ENCODE results near the gene AAMP. TPM values are rescaled to one million over a fixed set of nuclear protein-coding genes. Genes with fewer than 3 reads are reported as not detected.
"Not testable (repeated sequence)": the region's sequence is repeated elsewhere in the genome, so short reads cannot be mapped to it uniquely, and the experiment has no call there.

Gene AAMP
- total and polyA plus RNA-seq, 2 experiments from 2014 or later: 140 to 179 TPM

DNA sequence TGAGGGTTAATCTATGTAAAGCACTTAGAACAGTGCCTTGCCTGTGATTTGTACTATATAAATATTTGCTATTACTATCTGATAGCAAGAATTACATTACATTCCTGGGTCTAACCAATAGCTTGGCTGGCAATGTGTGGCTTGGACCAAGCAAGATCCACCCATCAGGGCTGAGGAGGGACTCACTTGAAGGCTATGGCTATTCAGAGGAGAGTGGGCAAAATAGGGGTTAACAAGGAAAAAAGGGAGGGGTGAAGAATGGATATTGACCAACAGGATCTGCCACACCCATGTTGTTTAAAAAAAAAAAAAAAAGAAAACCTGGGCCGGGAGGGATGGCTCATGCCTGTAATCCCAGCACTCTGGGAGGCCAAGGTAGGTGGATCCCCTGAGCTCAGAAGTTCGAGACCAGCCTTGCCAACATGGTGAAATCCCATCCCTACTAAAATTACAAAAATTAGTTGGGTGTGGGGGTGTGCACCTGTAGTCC is 42.4 kb upstream of the AAMP start:
- TF ChIP-seq EZH2phosphoT487 (IDR thresholded peaks at IDR 0.05; ENCODE audit: low read depth, severe bottlenecking, unreplicated experiment): no peak
- no peak for TF ChIP-seq EZH2 (IDR thresholded peaks at IDR 0.05; ENCODE audit: borderline replicate concordance)
- TF ChIP-seq, protein P1, sequence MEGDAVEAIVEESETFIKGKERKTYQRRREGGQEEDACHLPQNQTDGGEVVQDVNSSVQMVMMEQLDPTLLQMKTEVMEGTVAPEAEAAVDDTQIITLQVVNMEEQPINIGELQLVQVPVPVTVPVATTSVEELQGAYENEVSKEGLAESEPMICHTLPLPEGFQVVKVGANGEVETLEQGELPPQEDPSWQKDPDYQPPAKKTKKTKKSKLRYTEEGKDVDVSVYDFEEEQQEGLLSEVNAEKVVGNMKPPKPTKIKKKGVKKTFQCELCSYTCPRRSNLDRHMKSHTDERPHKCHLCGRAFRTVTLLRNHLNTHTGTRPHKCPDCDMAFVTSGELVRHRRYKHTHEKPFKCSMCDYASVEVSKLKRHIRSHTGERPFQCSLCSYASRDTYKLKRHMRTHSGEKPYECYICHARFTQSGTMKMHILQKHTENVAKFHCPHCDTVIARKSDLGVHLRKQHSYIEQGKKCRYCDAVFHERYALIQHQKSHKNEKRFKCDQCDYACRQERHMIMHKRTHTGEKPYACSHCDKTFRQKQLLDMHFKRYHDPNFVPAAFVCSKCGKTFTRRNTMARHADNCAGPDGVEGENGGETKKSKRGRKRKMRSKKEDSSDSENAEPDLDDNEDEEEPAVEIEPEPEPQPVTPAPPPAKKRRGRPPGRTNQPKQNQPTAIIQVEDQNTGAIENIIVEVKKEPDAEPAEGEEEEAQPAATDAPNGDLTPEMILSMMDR (IDR thresholded peaks at IDR 0.05; ENCODE audit: poor library complexity): no peak
- WGBS (ENCODE audit: low lambda C conversion rate, missing lambda C conversion rate): 36% methylated on average over 2 of the region's 2 CpGs
- H3K4me3 ChIP-seq: no peak overlapping the region
- no peaks in the 10 kb centered on the region for H3K9me2 ChIP-seq (replicated peaks; ENCODE audit: insufficient read depth)
- peak; percentile 82 for DNase-seq (ENCODE audit: low spot score)
- no peaks in the 10 kb centered on the region for H4K20me1 ChIP-seq (ENCODE audit: insufficient read depth, poor library complexity, severe bottlenecking)
- no peaks in the 10 kb centered on the region for H3K27me3 ChIP-seq
- H3K27ac ChIP-seq: peak overlapping the region; percentile 96
- H2AFZ ChIP-seq: no peak overlapping the region
- H3K36me3 ChIP-seq (replicated peaks; ENCODE audit: insufficient read depth, low read depth): no peaks in the 10 kb centered on the region
- H3K4me2 ChIP-seq: peak overlapping the region; percentile 64
- no peaks in the 10 kb centered on the region for H3K79me2 ChIP-seq
- peaks cover 33% of the 10 kb centered on the region for H3K4me1 ChIP-seq (ENCODE audit: insufficient read depth)
- H3K9me3 ChIP-seq (ENCODE audit: low read depth): no peaks in the 10 kb centered on the region

DNA sequence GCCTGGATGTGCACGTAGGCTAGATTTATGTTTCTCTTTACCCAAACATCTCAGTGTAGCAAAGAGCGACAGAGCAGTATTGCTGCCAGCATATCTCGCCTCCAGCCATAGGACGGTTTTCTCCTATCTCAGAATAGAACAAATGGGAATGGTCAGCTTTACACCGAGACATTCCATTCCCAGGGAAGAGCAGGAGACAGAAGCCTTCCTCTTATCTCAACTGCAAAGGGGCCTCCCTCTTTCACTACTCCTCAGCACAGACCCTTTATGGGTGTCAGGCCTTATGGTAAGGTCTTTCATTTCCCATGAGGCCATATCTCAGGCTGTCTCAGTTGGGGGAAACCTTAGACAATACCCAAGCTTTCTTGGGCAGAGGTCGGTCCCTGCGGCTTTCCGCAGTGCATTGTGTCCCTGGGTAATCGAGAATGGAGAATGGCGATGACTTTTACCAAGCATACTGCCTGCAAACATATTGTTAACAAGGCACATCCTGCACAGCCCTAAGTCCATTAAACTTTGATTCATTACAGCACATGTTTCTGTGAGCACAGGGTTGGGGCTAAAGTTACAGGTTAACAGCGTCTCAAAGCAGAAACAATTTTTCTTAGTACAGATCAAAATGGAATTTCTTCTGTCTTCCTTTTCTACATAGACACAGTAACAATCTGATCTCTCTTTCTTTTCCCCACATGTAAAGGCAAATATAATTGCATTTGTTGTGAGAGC is 41.8 kb upstream of the AAMP start:
- H2AFZ ChIP-seq; H3K27me3 ChIP-seq; H3K9me3 ChIP-seq (ENCODE audit: low read depth); H4K20me1 ChIP-seq (ENCODE audit: insufficient read depth, poor library complexity, severe bottlenecking); H3K9me2 ChIP-seq (replicated peaks; ENCODE audit: insufficient read depth); H3K4me3 ChIP-seq; H3K36me3 ChIP-seq (replicated peaks; ENCODE audit: insufficient read depth, low read depth); H3K79me2 ChIP-seq: not testable (repeated sequence)
- DNase-seq (ENCODE audit: low spot score): peak; percentile 46
- Histone ChIP-seq H3K4me1 (ENCODE audit: insufficient read depth) (peaks cover 29% of the 10 kb centered on the region), H3K4me2 (peak overlapping the region; percentile 64), H3K27ac (peak overlapping the region; percentile 96)
- WGBS (ENCODE audit: low lambda C conversion rate, missing lambda C conversion rate): 14% methylated on average over 11 of the region's 11 CpGs

DNA sequence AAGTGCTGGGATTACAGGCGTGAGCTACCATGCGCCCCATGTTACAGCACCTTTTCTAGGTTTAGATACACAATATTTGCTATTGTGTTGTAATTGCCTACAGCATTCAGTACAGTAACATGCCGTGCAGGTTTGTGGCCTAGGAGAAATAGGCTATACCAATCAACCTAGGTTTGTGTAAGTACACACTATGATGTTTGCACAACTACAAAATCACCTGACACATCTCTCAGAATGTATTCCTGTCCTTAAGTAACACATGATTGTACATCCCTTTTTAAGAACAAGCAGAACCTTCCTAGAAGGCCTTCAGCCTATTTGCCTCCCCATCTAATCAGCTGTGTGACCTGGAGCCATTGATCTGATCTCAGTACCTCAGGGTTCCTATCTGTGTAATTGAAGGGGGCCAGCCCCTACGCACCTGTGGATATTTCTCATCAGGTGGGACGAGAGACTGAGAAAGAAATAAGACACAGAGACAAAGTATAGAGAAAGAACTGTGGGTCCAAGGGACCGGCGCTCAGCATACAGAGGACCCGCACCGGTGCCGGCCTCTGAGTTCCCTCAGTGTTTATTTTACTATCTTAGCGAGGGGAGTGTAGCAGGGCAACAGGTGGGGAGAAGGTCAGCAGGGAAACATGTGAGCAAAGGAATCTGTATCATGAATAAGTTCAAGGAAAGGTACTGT is 41.1 kb upstream of the AAMP start:
- peak overlapping the region; percentile 64 for H3K4me2 ChIP-seq
- H3K27ac ChIP-seq: peak overlapping the region; percentile 96
- no peaks in the 10 kb centered on the region for H4K20me1 ChIP-seq (ENCODE audit: insufficient read depth, poor library complexity, severe bottlenecking)
- H3K4me1 ChIP-seq (ENCODE audit: insufficient read depth): peaks cover 25% of the 10 kb centered on the region
- H3K79me2 ChIP-seq: no peaks in the 10 kb centered on the region
- no peak for DNase-seq (ENCODE audit: low spot score)
- no peaks in the 10 kb centered on the region for H3K36me3 ChIP-seq (replicated peaks; ENCODE audit: insufficient read depth, low read depth)
- TF ChIP-seq EZH2phosphoT487 (IDR thresholded peaks at IDR 0.05; ENCODE audit: low read depth, severe bottlenecking, unreplicated experiment) (no peak), EZH2 (IDR thresholded peaks at IDR 0.05; ENCODE audit: borderline replicate concordance) (no peak)
- TF ChIP-seq, protein P1 (IDR thresholded peaks at IDR 0.05; ENCODE audit: poor library complexity): no peak
- H3K9me3 ChIP-seq (ENCODE audit: low read depth): no peaks in the 10 kb centered on the region
- no peak overlapping the region for H2AFZ ChIP-seq
- no peaks in the 10 kb centered on the region for H3K9me2 ChIP-seq (replicated peaks; ENCODE audit: insufficient read depth)
- 42% methylated on average over 11 of the region's 11 CpGs for WGBS (ENCODE audit: low lambda C conversion rate, missing lambda C conversion rate)
- no peaks in the 10 kb centered on the region for H3K27me3 ChIP-seq
- no peak overlapping the region for H3K4me3 ChIP-seq

DNA sequence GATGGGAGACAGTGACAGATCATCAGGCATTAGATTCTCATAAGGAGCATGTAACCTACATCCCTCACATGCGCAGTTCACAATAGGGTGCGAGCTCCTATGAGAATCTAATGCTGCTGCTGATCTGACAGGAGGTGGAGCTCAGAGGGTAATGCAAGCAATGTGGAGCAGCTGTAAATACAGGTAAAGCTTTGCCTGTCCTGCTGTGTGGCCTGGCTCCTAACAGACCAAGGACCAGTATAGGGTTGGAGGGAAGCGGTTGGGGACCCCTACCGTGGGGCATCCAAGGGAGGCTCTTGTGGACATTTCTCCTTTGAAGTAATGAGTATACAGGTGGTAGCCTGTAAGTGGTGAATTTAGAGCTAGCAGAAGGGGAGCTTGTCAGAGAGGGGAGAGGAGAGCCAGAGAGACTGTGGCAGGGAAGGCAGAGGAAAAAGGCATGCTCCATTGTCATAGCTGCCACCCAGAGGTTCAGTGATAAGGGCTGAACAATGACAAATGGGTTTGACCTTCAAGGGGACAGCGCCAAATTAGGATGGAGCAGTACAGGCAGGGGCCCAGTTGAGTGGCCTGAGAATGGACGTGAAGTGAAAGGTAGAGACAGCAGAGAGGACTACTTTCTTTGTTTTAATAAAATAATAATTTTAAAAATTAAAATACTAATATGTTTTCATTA is 37.6 kb upstream of the AAMP start:
- Histone ChIP-seq H3K36me3 (replicated peaks; ENCODE audit: insufficient read depth, low read depth) (no peaks in the 10 kb centered on the region), H2AFZ (no peak overlapping the region), H3K79me2 (no peaks in the 10 kb centered on the region), H3K27me3 (no peaks in the 10 kb centered on the region), H4K20me1 (ENCODE audit: insufficient read depth, poor library complexity, severe bottlenecking) (no peaks in the 10 kb centered on the region), H3K27ac (no peak overlapping the region), H3K4me2 (no peak overlapping the region), H3K4me1 (ENCODE audit: insufficient read depth) (peaks cover 23% of the 10 kb centered on the region), H3K9me2 (replicated peaks; ENCODE audit: insufficient read depth) (no peaks in the 10 kb centered on the region), H3K9me3 (ENCODE audit: low read depth) (no peaks in the 10 kb centered on the region), H3K4me3 (no peak overlapping the region)
- no peak for DNase-seq (ENCODE audit: low spot score)
- TF ChIP-seq, protein P1 (IDR thresholded peaks at IDR 0.05; ENCODE audit: poor library complexity): no peak
- TF ChIP-seq EZH2 (IDR thresholded peaks at IDR 0.05; ENCODE audit: borderline replicate concordance) (no peak), EZH2phosphoT487 (IDR thresholded peaks at IDR 0.05; ENCODE audit: low read depth, severe bottlenecking, unreplicated experiment) (no peak)
- WGBS (ENCODE audit: low lambda C conversion rate, missing lambda C conversion rate): 86% methylated on average over 6 of the region's 6 CpGs

Measured in hepatocyte (in vitro differentiated cells).